CD4-positive, alpha-beta T cell treated with Interleukin-4 for 4 hours (primary cell): ENCODE measurements around the gene LRRC10.

ENCODE experiments used
- DNase-seq: peaks from one replicate; pipeline ENCODE4 v3.0.0-alpha.2; 2020

The LRRC10 gene

GRCh38 chr12:69563166-69563762 is 47.4 kb downstream of the LRRC10 start:
- no peak for DNase-seq
